Mesenchymal stem cell (in vitro differentiated cells and primary cell): ENCODE results near the gene SH3TC2.

Source experiments
- DNase-seq: peaks from one replicate; pipeline ENCODE4 v3.0.0-alpha.2; 2013
- H2AFZ ChIP-seq: one replicate; pipeline ENCODE4 v1.6.1; 2013; ENCODE audit warnings: low read depth, mild to moderate bottlenecking, control low read depth, inconsistent platforms, low read length, moderate library complexity
- H2AK5ac ChIP-seq: 2 replicates; pipeline ENCODE4 v1.6.1; 2013; ENCODE audit warnings: low read length, moderate library complexity, mild to moderate bottlenecking, inconsistent platforms; ENCODE audit not compliant: severe bottlenecking
- H2BK120ac ChIP-seq: one replicate; pipeline ENCODE4 v1.6.1; 2013; ENCODE audit warnings: low read depth, mild to moderate bottlenecking, inconsistent platforms, low read length, moderate library complexity
- H2BK12ac ChIP-seq, 2 experiments: one replicate each; pipeline ENCODE4 v1.6.1; 2013; ENCODE audit warnings: inconsistent platforms in 2 of 2, low read length in 2 of 2, mild to moderate bottlenecking in 2 of 2, moderate library complexity in 2 of 2, control low read depth in 1 of 2
- H2BK15ac ChIP-seq: one replicate; pipeline ENCODE4 v1.6.1; 2013; ENCODE audit warnings: mild to moderate bottlenecking, low read depth, inconsistent platforms; ENCODE audit not compliant: poor library complexity, severe bottlenecking
- H2BK5ac ChIP-seq: 2 replicates; pipeline ENCODE4 v1.6.1; 2013; ENCODE audit warnings: low read depth, mild to moderate bottlenecking, low read length, control low read depth, inconsistent platforms; ENCODE audit not compliant: poor library complexity, severe bottlenecking
- H3K14ac ChIP-seq, 2 experiments: one replicate each; pipeline ENCODE4 v1.6.1; 2013; ENCODE audit warnings: inconsistent platforms in 2 of 2, low read length in 2 of 2, control low read depth in 1 of 2, mild to moderate bottlenecking in 1 of 2, moderate library complexity in 1 of 2
- H3K18ac ChIP-seq, 2 experiments: one replicate each; pipeline ENCODE4 v1.6.1; 2013; ENCODE audit warnings: inconsistent platforms in 2 of 2, low read length in 2 of 2, control low read depth in 1 of 2, low read depth in 1 of 2, mild to moderate bottlenecking in 1 of 2
- H3K23ac ChIP-seq, 2 experiments: one replicate each; pipeline ENCODE4 v1.6.1; 2013; ENCODE audit warnings: inconsistent platforms in 2 of 2, low read length in 2 of 2, mild to moderate bottlenecking in 2 of 2, moderate library complexity in 2 of 2, control low read depth in 1 of 2
- H3K27ac ChIP-seq: 2 replicates; pipeline ENCODE4 v1.5.1; 2013; ENCODE audit warnings: mild to moderate bottlenecking, moderate library complexity, low read length, control low read depth, inconsistent platforms; ENCODE audit not compliant: poor library complexity, severe bottlenecking
- H3K27me3 ChIP-seq, 2 experiments: 2 replicates each; pipeline versions ENCODE4 v1.6.1 to v1.7.0; 2013; ENCODE audit warnings: low read length in 2 of 2, mild to moderate bottlenecking in 2 of 2, moderate library complexity in 2 of 2, control low read depth in 1 of 2, inconsistent platforms in 1 of 2; ENCODE audit not compliant: control insufficient read depth in 1 of 2, insufficient read depth in 1 of 2
- H3K36me3 ChIP-seq, 2 experiments: 2 replicates each; pipeline versions ENCODE4 v1.6.1 to v1.7.0; 2013; ENCODE audit warnings: low read length in 2 of 2, control low read depth in 1 of 2, inconsistent platforms in 1 of 2, low read depth in 1 of 2, mild to moderate bottlenecking in 1 of 2; ENCODE audit not compliant: insufficient read depth in 2 of 2, control insufficient read depth in 1 of 2
- H3K4ac ChIP-seq, 2 experiments: one replicate each; pipeline ENCODE4 v1.6.1; 2013; ENCODE audit warnings: inconsistent platforms in 2 of 2, low read length in 2 of 2, mild to moderate bottlenecking in 2 of 2, moderate library complexity in 2 of 2, control low read depth in 1 of 2, low read depth in 1 of 2
- H3K4me1 ChIP-seq: 2 replicates; pipeline ENCODE4 v1.6.1; 2013; ENCODE audit warnings: low read depth, low read length, control low read depth; ENCODE audit not compliant: control insufficient read depth, insufficient read depth
- H3K4me2 ChIP-seq: 2 replicates; pipeline ENCODE4 v1.6.1; 2013; ENCODE audit warnings: low read length, mild to moderate bottlenecking, inconsistent platforms; ENCODE audit not compliant: poor library complexity, severe bottlenecking
- H3K4me3 ChIP-seq, 2 experiments: 2 replicates each; pipeline versions ENCODE4 v1.5.1 to v1.7.0; 2013; ENCODE audit warnings: low read length in 2 of 2, mild to moderate bottlenecking in 2 of 2, control low read depth in 1 of 2, low read depth in 1 of 2; ENCODE audit not compliant: insufficient read depth in 1 of 2
- H3K79me1 ChIP-seq: replicated peaks from 2 replicates; pipeline ENCODE4 v1.6.1; 2013; ENCODE audit warnings: mild to moderate bottlenecking, control low read depth, low read length, inconsistent platforms; ENCODE audit not compliant: poor library complexity, severe bottlenecking
- H3K9ac ChIP-seq: 2 replicates; pipeline ENCODE4 v1.7.0; 2013; ENCODE audit warnings: mild to moderate bottlenecking, low read length, moderate library complexity
- H3K9me3 ChIP-seq: 2 replicates; pipeline ENCODE4 v1.7.0; 2013; ENCODE audit warnings: mild to moderate bottlenecking, low read length; ENCODE audit not compliant: control insufficient read depth
- H4K8ac ChIP-seq: one replicate; pipeline ENCODE4 v1.6.1; 2013; ENCODE audit warnings: inconsistent platforms, mild to moderate bottlenecking, low read length, moderate library complexity
- H4K91ac ChIP-seq: one replicate; pipeline ENCODE4 v1.6.1; 2013; ENCODE audit warnings: mild to moderate bottlenecking, low read length, inconsistent platforms
- WGBS: methylation state at CpG from one replicate; pipeline ENCODE4 v1.1.7; 2013; ENCODE audit warnings: mixed read lengths; 5-methylcytosine and 5-hydroxymethylcytosine counted together

SH3TC2 gene

GRCh38 chr5:148972396-148972795 is 90.5 kb downstream of the SH3TC2 start:
- Histone ChIP-seq H3K18ac (peak overlapping the region; percentile 41 to 97), H2BK12ac (peak overlapping the region; percentile 87 to 97), H3K14ac (no peak overlapping the region), H3K23ac (peak overlapping the region in 1 of 2 experiments; percentile 62), H3K4me3 (no peak overlapping the region), H3K27me3 (no peaks in the 10 kb centered on the region), H2BK120ac (peak overlapping the region; percentile 27), H3K9ac (peak overlapping the region; percentile 77), H3K4me1 (peaks cover 14% of the 10 kb centered on the region), H3K4me2 (no peak overlapping the region), H2BK15ac (peak overlapping the region; percentile 95), H3K36me3 (no peaks in the 10 kb centered on the region), H2AK5ac (peak overlapping the region; percentile 69), H3K27ac (no peak overlapping the region), H3K79me1 (no peaks in the 10 kb centered on the region), H2BK5ac (no peak overlapping the region), H3K9me3 (no peaks in the 10 kb centered on the region), H2AFZ (peak overlapping the region; percentile 30), H4K8ac (peak overlapping the region; percentile 97), H3K4ac (peak overlapping the region; percentile 71 to 95), H4K91ac (peak overlapping the region; percentile 96)
- 90% methylated on average over 4 of the region's 4 CpGs for WGBS
- no peak for DNase-seq

GRCh38 chr5:148970876-148971275 is 92.0 kb downstream of the SH3TC2 start:
- H3K36me3 ChIP-seq = no peaks in the 10 kb centered on the region
- H2BK120ac ChIP-seq = no peak overlapping the region
- no peak overlapping the region for H3K4me3 ChIP-seq
- H3K4ac ChIP-seq = no peak overlapping the region
- H3K4me2 ChIP-seq = no peak overlapping the region
- whole genome bisulfite sequencing = 94% methylated on average over 3 of the region's 3 CpGs
- H3K18ac ChIP-seq = peak overlapping the region in 1 of 2 experiments; percentile 28
- no peak overlapping the region for H3K14ac ChIP-seq
- H3K23ac ChIP-seq = no peak overlapping the region
- H3K9ac ChIP-seq = no peak overlapping the region
- no peak overlapping the region for H4K91ac ChIP-seq
- no peak overlapping the region for H3K27ac ChIP-seq
- H2AFZ ChIP-seq = no peak overlapping the region
- H3K9me3 ChIP-seq = no peaks in the 10 kb centered on the region
- H4K8ac ChIP-seq = no peak overlapping the region
- peak overlapping the region; percentile 65 for H2AK5ac ChIP-seq
- no peak overlapping the region for H2BK12ac ChIP-seq
- no peak overlapping the region for H2BK5ac ChIP-seq
- H3K79me1 ChIP-seq = no peaks in the 10 kb centered on the region
- peaks cover 15% of the 10 kb centered on the region for H3K4me1 ChIP-seq
- H3K27me3 ChIP-seq = no peaks in the 10 kb centered on the region
- DNase-seq = no peak
- no peak overlapping the region for H2BK15ac ChIP-seq

GRCh38 chr5:148970228-148970627 is 92.6 kb downstream of the SH3TC2 start:
- Histone ChIP-seq H4K8ac (peak overlapping the region; percentile 62), H2BK5ac (no peak overlapping the region), H3K14ac (no peak overlapping the region), H3K9me3 (no peaks in the 10 kb centered on the region), H2BK15ac (no peak overlapping the region), H3K23ac (no peak overlapping the region), H3K9ac (no peak overlapping the region), H2BK120ac (no peak overlapping the region), H2AFZ (no peak overlapping the region), H3K18ac (no peak overlapping the region), H3K4me3 (no peak overlapping the region), H3K4me2 (no peak overlapping the region), H2BK12ac (peak overlapping the region; percentile 21 to 69), H2AK5ac (no peak overlapping the region), H3K27me3 (no peaks in the 10 kb centered on the region), H3K4me1 (peaks cover 18% of the 10 kb centered on the region), H3K27ac (no peak overlapping the region), H3K4ac (peak overlapping the region in 1 of 2 experiments; percentile 40), H4K91ac (no peak overlapping the region), H3K79me1 (no peaks in the 10 kb centered on the region), H3K36me3 (no peaks in the 10 kb centered on the region)
- DNase-seq = no peak
- 100% methylated on average over 2 of the region's 2 CpGs for WGBS

- H3K4me3 ChIP-seq = no peak overlapping the region
- H3K9ac ChIP-seq = no peak overlapping the region
- H2BK15ac ChIP-seq = no peak overlapping the region
- H3K36me3 ChIP-seq = no peaks in the 10 kb centered on the region
- no peak overlapping the region for H2AK5ac ChIP-seq
- no peak overlapping the region for H3K23ac ChIP-seq
- no peak overlapping the region for H2AFZ ChIP-seq
- H4K91ac ChIP-seq = no peak overlapping the region
- H2BK5ac ChIP-seq = no peak overlapping the region
- H3K4me1 ChIP-seq = peaks cover 18% of the 10 kb centered on the region
- no peak overlapping the region for H2BK120ac ChIP-seq
- 88% methylated on average over 1 of the region's 3 CpGs for WGBS
- H3K4ac ChIP-seq = no peak overlapping the region
- H3K4me2 ChIP-seq = no peak overlapping the region
- no peak for DNase-seq
- peak overlapping the region in 1 of 2 experiments; percentile 35 for H3K18ac ChIP-seq
- no peaks in the 10 kb centered on the region for H3K27me3 ChIP-seq
- H3K27ac ChIP-seq = no peak overlapping the region
- no peak overlapping the region for H4K8ac ChIP-seq
- no peaks in the 10 kb centered on the region for H3K79me1 ChIP-seq
- H3K9me3 ChIP-seq = no peaks in the 10 kb centered on the region
- H2BK12ac ChIP-seq = peak overlapping the region in 1 of 2 experiments; percentile 75
- H3K14ac ChIP-seq = no peak overlapping the region
Measured at GRCh38 chr5:148969291-148969690, 93.6 kb downstream of the SH3TC2 start.
